HG02840 (cell line): ENCODE data around the gene KIRREL3.

Experiments
- ATAC-seq: cut with Tn5 transposase; IDR thresholded peaks from one replicate; pipeline ENCODE4 v1.9.1; 2021; ENCODE audit warnings: mild to moderate bottlenecking, moderate library complexity, moderate number of reproducible peaks; ENCODE audit not compliant: unreplicated experiment, low FRiP score

KIRREL3 gene

DNA sequence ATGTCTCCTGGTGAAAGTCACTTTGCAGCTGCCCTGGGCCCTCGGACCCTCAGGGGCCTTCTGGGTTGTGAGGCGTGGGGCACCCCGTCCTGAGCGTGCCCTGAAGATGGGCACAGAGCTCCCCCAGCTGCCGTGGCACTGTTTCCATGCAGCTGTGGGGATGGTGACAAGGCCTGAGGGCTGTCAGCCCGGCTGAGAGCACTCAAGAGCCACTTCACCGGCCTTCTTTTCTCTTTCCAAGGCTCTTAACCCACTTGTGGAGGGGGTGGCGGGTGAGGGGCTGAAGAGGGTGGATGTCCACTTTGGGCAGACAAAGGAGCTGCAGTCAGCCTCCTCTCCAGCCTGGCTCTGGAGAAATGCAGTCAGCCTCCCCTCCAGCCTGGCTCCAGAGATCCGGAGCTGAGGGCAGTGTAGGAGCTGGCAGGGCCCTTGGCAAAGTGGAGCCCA lies 405.6 kb downstream of the KIRREL3 start:
- no peak for ATAC-seq

GRCh38 chr11:126592496-126593410 lies 407.8 kb downstream of the KIRREL3 start:
- ATAC-seq, result no peak

GRCh38 chr11:126591966-126592489 lies 408.5 kb downstream of the KIRREL3 start:
- ATAC-seq, result no peak

DNA sequence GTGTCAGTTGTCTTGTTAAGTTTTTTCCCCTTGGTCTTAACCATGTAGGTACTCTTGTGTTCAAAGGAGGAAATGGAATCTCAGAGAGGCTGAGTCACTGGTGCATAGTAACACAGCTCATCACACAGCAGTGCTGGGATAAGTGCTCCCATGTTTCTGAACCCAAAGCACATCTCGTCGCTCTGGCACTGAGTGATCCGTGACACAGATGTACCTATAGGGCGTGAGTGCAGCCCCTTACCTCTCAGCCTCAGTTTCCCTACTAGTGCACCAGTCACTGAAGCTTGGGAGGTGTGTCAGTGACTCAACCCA lies 411.1 kb downstream of the KIRREL3 start:
- ATAC-seq, result no peak

DNA sequence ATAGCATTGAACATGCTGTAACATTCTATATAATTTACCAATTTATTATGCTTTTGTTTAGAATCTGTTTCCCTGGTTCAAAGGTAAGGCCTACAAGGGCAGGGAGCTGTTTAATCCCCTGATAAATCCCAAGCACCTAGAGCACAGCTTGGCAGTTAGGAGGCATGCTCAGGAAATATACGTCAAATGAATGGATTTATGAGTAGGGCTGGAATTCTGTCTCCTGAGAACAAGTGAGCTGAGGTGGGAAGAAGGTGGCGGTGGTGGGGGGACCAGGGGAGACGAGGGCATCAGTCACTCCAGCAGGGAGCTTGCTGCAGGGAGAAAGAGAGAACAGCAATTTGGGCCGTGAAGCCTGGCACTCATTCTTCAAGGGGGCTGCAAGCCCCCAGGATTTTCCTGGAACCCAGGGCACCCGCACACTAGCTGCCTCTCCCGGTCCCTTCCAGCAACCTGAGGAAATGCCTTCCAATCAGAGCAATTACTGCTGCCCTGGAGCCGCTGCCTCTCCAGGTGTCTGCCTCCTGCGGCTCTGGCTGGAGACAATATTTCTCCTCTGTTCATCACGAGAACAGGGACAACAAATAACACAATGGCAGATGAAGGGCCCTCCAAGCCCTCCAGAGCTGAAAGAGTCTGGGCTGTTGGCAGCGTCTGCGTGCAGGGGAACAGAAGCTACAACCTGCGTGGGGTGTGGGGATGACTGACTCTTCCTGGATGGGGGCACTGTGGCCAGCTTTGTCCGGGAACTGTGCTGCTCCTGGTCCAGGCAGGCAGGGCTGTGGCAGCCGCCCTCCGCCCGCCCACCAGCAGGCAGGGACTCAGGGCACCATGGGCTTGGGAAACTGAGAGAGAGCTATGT lies 411.7 kb downstream of the KIRREL3 start:
- ATAC-seq, result no peak

DNA sequence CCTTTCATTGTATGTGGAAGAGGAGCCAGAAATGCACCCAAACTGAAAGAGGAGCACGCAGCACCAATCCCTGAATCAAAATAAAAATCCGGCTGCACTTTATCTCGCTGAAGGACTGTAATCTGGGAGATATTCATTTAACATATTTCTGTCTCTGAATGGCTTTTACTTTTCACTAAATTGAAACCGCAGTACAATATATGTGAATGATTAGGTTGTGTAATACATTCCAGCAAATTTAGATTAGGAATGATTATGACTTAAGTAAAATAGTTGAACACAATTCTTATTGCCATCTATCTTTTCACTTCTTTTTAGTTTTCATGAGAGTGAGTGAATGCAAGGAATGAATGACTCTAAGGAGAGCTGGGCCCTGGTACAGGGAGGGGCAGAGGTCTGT lies 413.0 kb downstream of the KIRREL3 start:
- ATAC-seq, result no peak

DNA sequence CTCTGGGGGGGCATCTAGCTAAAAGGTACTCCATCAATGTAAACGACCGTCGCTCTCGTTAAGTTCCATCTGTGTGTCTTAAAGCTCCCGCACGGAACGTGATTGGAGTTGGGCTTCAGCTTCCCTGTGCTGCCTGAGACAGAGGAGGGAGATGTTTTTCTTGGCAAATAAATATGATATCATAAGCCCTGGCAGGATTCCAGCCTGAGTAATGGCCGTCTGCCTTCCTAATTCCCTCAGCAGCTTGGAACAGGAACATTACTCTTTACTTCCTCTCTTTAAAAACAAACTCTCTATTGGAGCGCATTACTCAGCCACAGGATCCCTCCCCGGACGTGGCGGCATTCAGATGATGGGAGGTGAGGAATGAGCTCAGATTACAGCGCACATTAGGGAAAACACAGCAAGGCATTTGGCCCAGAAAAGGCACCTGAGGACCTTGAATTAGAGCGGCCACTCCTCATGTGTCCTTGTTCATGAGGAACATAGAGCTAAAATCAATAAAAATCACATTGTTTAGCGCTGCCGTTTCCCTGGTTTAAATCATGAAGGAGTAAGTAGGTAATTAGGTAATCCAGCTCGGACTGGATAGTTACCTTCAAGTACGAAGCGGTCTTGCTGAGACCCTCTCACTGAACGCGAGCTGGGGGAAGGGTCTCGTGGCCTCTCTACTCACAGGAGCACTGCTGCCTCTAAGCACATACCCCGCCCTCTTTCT lies 414.6 kb downstream of the KIRREL3 start:
- no peak for ATAC-seq

DNA sequence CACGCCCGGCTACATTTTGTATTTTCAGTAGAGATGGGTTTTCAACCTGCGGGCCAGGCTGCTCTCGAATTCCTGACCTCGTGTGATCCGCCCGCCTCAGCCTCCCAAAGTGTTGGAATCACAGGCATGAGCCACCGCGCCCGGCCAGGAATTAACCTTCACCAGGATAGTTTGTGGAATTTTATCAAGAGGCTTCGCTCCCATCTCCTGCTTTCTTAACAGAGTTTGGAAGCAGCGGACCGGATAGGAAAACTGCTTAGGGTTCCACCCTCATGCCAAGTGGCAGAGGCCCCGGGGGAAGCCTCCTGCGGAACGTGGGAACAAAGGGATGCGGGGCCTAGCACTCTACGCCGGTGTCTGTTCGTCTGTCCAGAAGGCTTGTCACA lies 415.2 kb downstream of the KIRREL3 start:
- no peak for ATAC-seq

DNA sequence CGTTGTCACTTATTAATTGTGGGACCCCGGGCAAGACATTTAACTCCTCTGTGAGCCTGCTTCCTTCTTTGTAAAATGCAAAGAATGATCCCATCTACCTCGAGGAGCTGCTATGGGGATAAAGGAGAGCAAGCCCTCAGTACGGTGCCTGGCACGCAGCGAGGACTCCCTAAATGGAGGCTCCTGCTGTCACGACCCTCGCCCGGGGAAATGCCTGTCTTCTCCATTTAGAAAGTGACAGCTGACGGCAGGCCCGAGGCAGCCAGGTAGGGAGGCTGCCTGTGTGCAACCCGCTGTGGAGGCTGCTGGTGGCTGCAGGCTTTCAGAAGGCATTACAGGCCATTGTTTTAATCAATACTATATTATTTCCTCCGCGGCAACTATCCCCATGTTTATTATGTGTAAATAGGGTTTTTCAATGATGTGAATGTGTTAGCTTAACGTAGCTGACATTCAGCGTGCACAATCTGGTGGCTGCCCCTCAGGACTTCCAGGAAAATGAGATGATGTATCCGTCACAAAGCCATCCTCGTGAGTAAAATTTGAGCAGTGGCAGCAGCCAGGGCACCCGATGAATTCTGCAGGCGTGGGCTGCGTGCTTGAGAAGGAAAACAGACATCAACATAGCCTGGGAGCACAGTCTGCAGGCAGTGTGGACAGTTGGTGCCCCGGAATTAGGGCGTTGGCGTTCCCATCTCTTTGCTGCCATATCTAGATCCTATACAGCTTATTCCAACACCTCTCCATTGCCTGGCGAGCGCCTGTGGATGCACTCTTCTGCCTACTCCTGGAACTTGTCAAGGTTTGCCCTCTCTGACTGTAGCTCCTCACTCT lies 416.8 kb downstream of the KIRREL3 start:
- ATAC-seq, result no peak

DNA sequence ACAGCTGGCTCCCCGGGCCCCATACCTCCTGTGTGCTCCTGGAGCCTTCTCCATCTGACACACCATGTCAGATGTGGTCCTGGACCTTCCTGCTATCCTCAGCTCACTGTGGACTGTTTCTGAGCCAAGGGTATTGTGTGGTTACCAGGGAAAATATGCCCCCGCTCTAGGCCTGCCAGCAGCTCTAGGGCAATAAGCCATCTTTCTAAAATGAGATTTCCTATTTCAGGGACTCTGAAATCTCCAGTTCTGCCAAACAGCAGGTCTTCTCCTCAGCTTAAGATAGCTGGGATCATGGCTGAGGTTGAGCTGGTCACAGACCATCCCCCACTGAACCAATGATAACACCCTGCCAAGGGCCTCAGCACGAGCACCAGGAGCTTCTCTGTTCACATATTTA lies 417.5 kb downstream of the KIRREL3 start:
- ATAC-seq, result no peak

DNA sequence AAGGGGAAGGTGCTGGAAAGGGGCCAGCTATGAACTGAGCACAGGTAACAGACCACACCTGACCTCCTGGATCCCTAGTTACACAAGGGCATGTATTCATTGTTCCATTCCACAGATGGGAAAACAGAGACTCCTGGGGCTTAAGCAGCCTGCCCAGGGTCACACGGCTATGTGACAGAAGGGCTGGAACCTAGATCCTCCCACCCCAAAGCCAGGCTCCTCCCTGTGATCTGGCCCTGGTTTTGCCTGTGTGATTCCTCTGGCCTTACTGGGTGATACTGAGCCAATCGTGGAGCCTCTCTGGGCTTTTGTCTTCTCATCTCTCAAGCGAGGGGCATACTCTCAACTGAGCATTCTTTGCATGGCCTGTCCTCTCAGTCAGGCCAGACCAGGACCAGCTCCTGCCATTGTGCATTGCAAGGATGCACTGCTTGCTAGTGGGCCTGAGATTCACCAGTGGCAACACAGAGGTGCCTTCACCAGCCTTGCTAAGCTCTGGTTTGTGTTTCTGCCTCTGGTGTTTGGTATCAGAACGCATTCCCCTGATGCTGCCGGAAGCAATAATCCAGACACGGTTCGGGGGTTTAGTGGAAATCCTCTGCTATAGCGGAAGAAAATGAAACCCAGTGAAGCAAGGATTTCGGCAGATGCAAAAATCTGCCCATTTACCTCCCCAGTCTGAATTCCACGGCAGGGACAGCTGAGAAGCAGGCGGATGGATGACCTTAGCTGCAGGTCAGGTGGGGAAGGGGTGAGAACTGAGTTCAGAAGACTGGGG lies 418.5 kb downstream of the KIRREL3 start:
- no peak for ATAC-seq

DNA sequence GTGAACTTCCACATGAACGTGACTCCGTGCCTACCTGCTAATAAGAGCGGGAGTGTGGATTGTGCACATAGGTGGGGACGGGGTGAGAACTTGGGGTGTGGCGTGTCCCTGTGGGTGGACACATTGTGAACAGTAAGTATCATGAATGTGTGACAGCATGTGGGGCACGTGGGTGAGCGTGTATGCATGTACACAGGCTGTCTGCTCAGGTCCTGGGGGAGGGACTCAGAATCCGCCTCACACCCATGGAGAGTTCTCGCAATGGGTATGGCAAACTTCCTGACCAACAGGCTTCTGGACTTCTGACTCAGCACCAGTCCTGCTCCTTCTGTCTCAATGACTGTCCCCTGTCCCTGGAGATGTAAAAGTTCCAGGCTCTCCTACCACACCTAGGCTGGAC lies 422.1 kb downstream of the KIRREL3 start:
- ATAC-seq, result no peak

GRCh38 chr11:126578021-126578420 lies 422.5 kb downstream of the KIRREL3 start:
- ATAC-seq, result no peak

- ATAC-seq, result no peak
Observed at GRCh38 chr11:126575849-126576248, 424.7 kb downstream of the KIRREL3 start.

- ATAC-seq, result no peak
Observed at GRCh38 chr11:126573325-126573978, 427.1 kb downstream of the KIRREL3 start.

GRCh38 chr11:126570489-126570888 lies 430.1 kb downstream of the KIRREL3 start:
- ATAC-seq, result no peak

GRCh38 chr11:126567419-126567818 lies 433.2 kb downstream of the KIRREL3 start:
- no peak for ATAC-seq

- ATAC-seq, result no peak
Observed at GRCh38 chr11:126564566-126564965, 436.0 kb downstream of the KIRREL3 start.
